ENCODE results near the gene LY6G6C. TPM values are rescaled to one million over a fixed set of nuclear protein-coding genes. Genes with fewer than 3 reads are reported as not detected.

LY6G6C gene
- total and polyA plus RNA-seq, 2 of the 13 experiments (the other 11 are each of a cell fraction or from before 2014, with no cell fraction given), result 0.15 TPM; not detected in 1

- TF ChIP-seq FOXK1 (CRISPR knock-in tag; IDR thresholded peaks at IDR 0.05; ENCODE audit: borderline replicate concordance, low read depth) (peak; percentile 31; the same call in 1 of the 2 replicates), KDM6A (CRISPR knock-in tag; IDR thresholded peaks at IDR 0.05; ENCODE audit: low read depth) (peak; percentile 63; the same call in 1 of the 2 replicates), FOXA3 (CRISPR knock-in tag; IDR thresholded peaks at IDR 0.05) (peak; percentile 90), CEBPB (IDR thresholded peaks at IDR 0.05; ENCODE audit: borderline replicate concordance, low read depth, low read length) (peak; percentile 96), HIC2 (CRISPR knock-in tag; IDR thresholded peaks at IDR 0.05; ENCODE audit: low read depth) (peak; percentile 77; the same call in 1 of the 2 replicates), ZFP90 (CRISPR knock-in tag; IDR thresholded peaks at IDR 0.05; ENCODE audit: borderline replicate concordance) (no peak), RFXANK (CRISPR knock-in tag; IDR thresholded peaks at IDR 0.05) (no peak), PHF5A (CRISPR knock-in tag; IDR thresholded peaks at IDR 0.05; ENCODE audit: low read depth, unreplicated experiment) (no peak), KMT2A (CRISPR knock-in tag; IDR thresholded peaks at IDR 0.05) (no peak; the same call in 1 of the 2 replicates), ZMYM2 (CRISPR knock-in tag; IDR thresholded peaks at IDR 0.05) (no peak), RFX3 (CRISPR knock-in tag; IDR thresholded peaks at IDR 0.05) (no peak), ZNF878 (CRISPR knock-in tag; IDR thresholded peaks at IDR 0.05) (no peak), ZNF350 (CRISPR knock-in tag; IDR thresholded peaks at IDR 0.05; ENCODE audit: borderline replicate concordance, low read depth) (no peak), ZNF207 (IDR thresholded peaks at IDR 0.05; ENCODE audit: borderline replicate concordance) (no peak), ZNF256 (CRISPR knock-in tag; conservative IDR thresholded peaks at IDR 0.05) (peak; percentile 87), ZNF275 (CRISPR knock-in tag; IDR thresholded peaks at IDR 0.05; ENCODE audit: borderline replicate concordance) (peak; percentile 74; the same call in 1 of the 2 replicates), KLF11 (CRISPR knock-in tag; IDR thresholded peaks at IDR 0.05) (0 out of 2 replicates have a peak, but pooled peaks have one; percentile 47), ZEB1 (IDR thresholded peaks at IDR 0.05; ENCODE audit: insufficient replicate concordance, low read depth) (no peak), MYC (CRISPR knock-in tag; IDR thresholded peaks at IDR 0.05; ENCODE audit: borderline replicate concordance) (peak; percentile 31; the same call in 1 of the 2 replicates), BRF2 (CRISPR knock-in tag; IDR thresholded peaks at IDR 0.05) (peak; percentile 35; the same call in 1 of the 2 replicates), IRF9 (CRISPR knock-in tag; IDR thresholded peaks at IDR 0.05; ENCODE audit: borderline replicate concordance) (no peak), RXRB (CRISPR knock-in tag; IDR thresholded peaks at IDR 0.05; ENCODE audit: borderline replicate concordance) (peak; percentile 84), ATAD3A (CRISPR knock-in tag; IDR thresholded peaks at IDR 0.05) (no peak)
- TF ChIP-seq, protein P1, sequence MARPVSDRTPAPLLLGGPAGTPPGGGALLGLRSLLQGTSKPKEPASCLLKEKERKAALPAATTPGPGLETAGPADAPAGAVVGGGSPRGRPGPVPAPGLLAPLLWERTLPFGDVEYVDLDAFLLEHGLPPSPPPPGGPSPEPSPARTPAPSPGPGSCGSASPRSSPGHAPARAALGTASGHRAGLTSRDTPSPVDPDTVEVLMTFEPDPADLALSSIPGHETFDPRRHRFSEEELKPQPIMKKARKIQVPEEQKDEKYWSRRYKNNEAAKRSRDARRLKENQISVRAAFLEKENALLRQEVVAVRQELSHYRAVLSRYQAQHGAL (CRISPR knock-in tag; IDR thresholded peaks at IDR 0.05; ENCODE audit: not compliant biosample characterization), result no peak
Measured at GRCh38 chr6:31737991-31738979, 16.7 kb upstream of the LY6G6C start (continued).

Data from HepG2 (cell line).